HL-60 (cell line): ENCODE measurements around the gene ZNF471.

Source experiments
- GABPA ChIP-seq: IDR thresholded peaks from 2 replicates; pipeline ENCODE4 v1.6.1; 2012; ENCODE audit warnings: low read depth
- POLR2AphosphoS5 ChIP-seq: IDR thresholded peaks from 2 replicates; pipeline ENCODE4 v1.6.1; 2012; ENCODE audit warnings: low read depth
- SPI1 ChIP-seq: IDR thresholded peaks from 2 replicates; pipeline ENCODE4 v1.6.1; 2012; ENCODE audit warnings: low read depth, mild to moderate bottlenecking, borderline replicate concordance
- TF ChIP-seq, protein P1 (sequence below): IDR thresholded peaks from one replicate; pipeline ENCODE4 v1.5.1; 2011; ENCODE audit warnings: low read length, control low read depth, inconsistent platforms; ENCODE audit not compliant: insufficient read depth
- TF ChIP-seq, protein P2 (sequence below): IDR thresholded peaks from 2 replicates; pipeline ENCODE4 v1.6.1; 2012; ENCODE audit warnings: low read depth; ENCODE audit not compliant: insufficient replicate concordance

DNA sequence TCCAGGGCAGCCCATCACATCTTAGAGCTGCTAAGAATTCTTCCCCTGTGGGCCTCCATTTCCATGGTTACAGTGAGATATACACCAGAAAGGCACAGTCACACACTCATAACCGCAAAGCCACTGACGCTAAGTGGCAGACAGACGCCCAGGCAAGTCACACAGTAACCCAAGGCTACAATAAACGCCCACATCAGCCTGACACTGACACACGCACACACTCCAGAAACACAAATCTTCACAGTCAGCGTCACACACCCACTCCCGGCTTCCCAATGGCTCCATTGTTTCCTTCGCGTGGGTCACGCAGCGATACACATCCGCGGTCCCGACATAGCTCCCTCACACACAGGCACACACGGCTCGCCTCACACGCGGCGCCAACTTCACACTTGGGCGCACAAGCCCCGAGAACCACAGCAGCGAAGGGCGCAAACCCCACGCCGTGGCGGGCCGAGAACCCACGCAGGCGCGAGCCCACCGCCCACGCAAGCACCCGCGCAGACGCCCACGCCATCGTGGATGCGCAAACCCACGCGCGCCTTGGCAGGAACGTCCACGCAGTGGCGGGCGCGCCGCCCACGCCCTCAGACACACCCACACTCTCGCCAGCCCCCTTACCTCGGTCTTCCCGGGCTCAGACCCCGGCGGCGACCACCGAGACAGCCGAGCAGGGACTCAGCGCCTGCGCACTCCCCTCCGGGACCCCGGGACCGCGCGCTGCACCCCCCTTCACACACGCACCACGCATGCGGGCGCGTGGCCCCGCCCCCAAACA, 30.8 kb upstream of the ZNF471 start, which contains the start of gene ZNF667:
- TF ChIP-seq, protein P1, sequence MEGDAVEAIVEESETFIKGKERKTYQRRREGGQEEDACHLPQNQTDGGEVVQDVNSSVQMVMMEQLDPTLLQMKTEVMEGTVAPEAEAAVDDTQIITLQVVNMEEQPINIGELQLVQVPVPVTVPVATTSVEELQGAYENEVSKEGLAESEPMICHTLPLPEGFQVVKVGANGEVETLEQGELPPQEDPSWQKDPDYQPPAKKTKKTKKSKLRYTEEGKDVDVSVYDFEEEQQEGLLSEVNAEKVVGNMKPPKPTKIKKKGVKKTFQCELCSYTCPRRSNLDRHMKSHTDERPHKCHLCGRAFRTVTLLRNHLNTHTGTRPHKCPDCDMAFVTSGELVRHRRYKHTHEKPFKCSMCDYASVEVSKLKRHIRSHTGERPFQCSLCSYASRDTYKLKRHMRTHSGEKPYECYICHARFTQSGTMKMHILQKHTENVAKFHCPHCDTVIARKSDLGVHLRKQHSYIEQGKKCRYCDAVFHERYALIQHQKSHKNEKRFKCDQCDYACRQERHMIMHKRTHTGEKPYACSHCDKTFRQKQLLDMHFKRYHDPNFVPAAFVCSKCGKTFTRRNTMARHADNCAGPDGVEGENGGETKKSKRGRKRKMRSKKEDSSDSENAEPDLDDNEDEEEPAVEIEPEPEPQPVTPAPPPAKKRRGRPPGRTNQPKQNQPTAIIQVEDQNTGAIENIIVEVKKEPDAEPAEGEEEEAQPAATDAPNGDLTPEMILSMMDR, result no peak
- no peak; the same call in 1 of the 2 replicates for TF ChIP-seq POLR2AphosphoS5
- TF ChIP-seq, protein P2, sequence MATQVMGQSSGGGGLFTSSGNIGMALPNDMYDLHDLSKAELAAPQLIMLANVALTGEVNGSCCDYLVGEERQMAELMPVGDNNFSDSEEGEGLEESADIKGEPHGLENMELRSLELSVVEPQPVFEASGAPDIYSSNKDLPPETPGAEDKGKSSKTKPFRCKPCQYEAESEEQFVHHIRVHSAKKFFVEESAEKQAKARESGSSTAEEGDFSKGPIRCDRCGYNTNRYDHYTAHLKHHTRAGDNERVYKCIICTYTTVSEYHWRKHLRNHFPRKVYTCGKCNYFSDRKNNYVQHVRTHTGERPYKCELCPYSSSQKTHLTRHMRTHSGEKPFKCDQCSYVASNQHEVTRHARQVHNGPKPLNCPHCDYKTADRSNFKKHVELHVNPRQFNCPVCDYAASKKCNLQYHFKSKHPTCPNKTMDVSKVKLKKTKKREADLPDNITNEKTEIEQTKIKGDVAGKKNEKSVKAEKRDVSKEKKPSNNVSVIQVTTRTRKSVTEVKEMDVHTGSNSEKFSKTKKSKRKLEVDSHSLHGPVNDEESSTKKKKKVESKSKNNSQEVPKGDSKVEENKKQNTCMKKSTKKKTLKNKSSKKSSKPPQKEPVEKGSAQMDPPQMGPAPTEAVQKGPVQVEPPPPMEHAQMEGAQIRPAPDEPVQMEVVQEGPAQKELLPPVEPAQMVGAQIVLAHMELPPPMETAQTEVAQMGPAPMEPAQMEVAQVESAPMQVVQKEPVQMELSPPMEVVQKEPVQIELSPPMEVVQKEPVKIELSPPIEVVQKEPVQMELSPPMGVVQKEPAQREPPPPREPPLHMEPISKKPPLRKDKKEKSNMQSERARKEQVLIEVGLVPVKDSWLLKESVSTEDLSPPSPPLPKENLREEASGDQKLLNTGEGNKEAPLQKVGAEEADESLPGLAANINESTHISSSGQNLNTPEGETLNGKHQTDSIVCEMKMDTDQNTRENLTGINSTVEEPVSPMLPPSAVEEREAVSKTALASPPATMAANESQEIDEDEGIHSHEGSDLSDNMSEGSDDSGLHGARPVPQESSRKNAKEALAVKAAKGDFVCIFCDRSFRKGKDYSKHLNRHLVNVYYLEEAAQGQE, result no peak
- TF ChIP-seq SPI1, result no peak
- TF ChIP-seq GABPA, result no peak
